ENCODE results near the gene SFTA2.

DNA sequence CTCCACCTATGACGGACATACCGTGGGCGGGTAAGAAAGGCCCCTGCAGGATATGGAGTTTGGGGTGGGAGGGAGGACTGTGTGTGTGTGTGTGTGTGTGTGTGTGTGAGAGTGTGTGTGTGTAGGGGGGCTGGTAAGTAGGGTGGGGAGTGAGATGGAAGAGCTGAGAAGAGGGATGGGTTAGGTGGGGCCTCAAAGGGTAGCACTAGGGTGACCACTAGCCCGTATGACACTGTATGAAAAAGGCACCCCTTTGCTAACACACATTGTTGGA lies 40.6 kb downstream of the SFTA2 start:
- no peak for TF ChIP-seq KLF9 (tag by site-specific recombination; IDR thresholded peaks at IDR 0.05; ENCODE audit: low read depth)
- no peak for TF ChIP-seq HIC1 (tag by site-specific recombination; IDR thresholded peaks at IDR 0.05)
- TF ChIP-seq, protein P1, sequence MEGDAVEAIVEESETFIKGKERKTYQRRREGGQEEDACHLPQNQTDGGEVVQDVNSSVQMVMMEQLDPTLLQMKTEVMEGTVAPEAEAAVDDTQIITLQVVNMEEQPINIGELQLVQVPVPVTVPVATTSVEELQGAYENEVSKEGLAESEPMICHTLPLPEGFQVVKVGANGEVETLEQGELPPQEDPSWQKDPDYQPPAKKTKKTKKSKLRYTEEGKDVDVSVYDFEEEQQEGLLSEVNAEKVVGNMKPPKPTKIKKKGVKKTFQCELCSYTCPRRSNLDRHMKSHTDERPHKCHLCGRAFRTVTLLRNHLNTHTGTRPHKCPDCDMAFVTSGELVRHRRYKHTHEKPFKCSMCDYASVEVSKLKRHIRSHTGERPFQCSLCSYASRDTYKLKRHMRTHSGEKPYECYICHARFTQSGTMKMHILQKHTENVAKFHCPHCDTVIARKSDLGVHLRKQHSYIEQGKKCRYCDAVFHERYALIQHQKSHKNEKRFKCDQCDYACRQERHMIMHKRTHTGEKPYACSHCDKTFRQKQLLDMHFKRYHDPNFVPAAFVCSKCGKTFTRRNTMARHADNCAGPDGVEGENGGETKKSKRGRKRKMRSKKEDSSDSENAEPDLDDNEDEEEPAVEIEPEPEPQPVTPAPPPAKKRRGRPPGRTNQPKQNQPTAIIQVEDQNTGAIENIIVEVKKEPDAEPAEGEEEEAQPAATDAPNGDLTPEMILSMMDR (tag by site-specific recombination; IDR thresholded peaks at IDR 0.05): no peak
- TF ChIP-seq TCF7L2 (IDR thresholded peaks at IDR 0.05; ENCODE audit: borderline replicate concordance, low read depth, low read length): no peak
- TF ChIP-seq, protein P2, sequence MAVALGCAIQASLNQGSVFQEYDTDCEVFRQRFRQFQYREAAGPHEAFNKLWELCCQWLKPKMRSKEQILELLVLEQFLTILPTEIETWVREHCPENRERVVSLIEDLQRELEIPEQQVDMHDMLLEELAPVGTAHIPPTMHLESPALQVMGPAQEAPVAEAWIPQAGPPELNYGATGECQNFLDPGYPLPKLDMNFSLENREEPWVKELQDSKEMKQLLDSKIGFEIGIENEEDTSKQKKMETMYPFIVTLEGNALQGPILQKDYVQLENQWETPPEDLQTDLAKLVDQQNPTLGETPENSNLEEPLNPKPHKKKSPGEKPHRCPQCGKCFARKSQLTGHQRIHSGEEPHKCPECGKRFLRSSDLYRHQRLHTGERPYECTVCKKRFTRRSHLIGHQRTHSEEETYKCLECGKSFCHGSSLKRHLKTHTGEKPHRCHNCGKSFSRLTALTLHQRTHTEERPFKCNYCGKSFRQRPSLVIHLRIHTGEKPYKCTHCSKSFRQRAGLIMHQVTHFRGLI (tag by site-specific recombination; IDR thresholded peaks at IDR 0.05): no peak
- no peak for TF ChIP-seq ZNF626 (tag by site-specific recombination; IDR thresholded peaks at IDR 0.05)
- TF ChIP-seq ZNF274 (IDR thresholded peaks at IDR 0.05; ENCODE audit: low read length): no peak
- TF ChIP-seq ZNF274 (tag by site-specific recombination; IDR thresholded peaks at IDR 0.05; ENCODE audit: borderline replicate concordance): no peak
- no peak for TF ChIP-seq ZNF768 (tag by site-specific recombination; IDR thresholded peaks at IDR 0.05)
- no peak for TF ChIP-seq REST (tag by site-specific recombination; IDR thresholded peaks at IDR 0.05)
- no peak for TF ChIP-seq KLF7 (tag by site-specific recombination; IDR thresholded peaks at IDR 0.05; ENCODE audit: borderline replicate concordance)
- no peak for TF ChIP-seq ZNF677 (tag by site-specific recombination; IDR thresholded peaks at IDR 0.05)
- no peak for TF ChIP-seq ZNF121 (tag by site-specific recombination; IDR thresholded peaks at IDR 0.05)
- TF ChIP-seq ZNF148 (tag by site-specific recombination; IDR thresholded peaks at IDR 0.05; ENCODE audit: borderline replicate concordance): no peak
- TF ChIP-seq ZFP41 (tag by site-specific recombination; IDR thresholded peaks at IDR 0.05; ENCODE audit: borderline replicate concordance): no peak

Measured in HEK293 (cell line).